Adipose tissue (tissue), 3 donors: ENCODE results near the gene NCCRP1. TPM values are rescaled to one million over a fixed set of nuclear protein-coding genes. Genes with fewer than 3 reads are reported as not detected.

Experiments used
- H3K27ac ChIP-seq: one replicate; pipeline ENCODE4 v1.5.1; 2013; ENCODE audit warnings: low read depth, low read length
- WGBS, 3 donors: extraction: QIAGEN DNeasy Blood & Tissue Kit; methylation state at CpG; one replicate each; pipeline ENCODE4 v1.1.7; 2013; 5-methylcytosine and 5-hydroxymethylcytosine counted together
- polyA plus RNA-seq, 3 donors: library from polyadenylated mRNA; stranded (reverse); fragments of 200-250 nt; gene quantifications; one replicate each; pipeline ENCODE4 v1.2.3, GENCODE V29; 2013
- donor health status: healthy with polysubstance abuse.
- donor health status: Bipolar disorder and iron deficiency.
- donor health status: healthy.

NCCRP1 gene
- polyA plus RNA-seq, 3 donors, result 0.40 to 2.4 TPM; not detected in 1

- no peak overlapping the region for H3K27ac ChIP-seq
- 69 to 84% (median 78%) methylated on average over 15 of the region's 15 CpGs for WGBS, 3 donors
These were observed 34.2 kb upstream of the NCCRP1 start for GRCh38 chr19:39162441-39163043.

- WGBS, 3 donors, result 42 to 90% (median 88%) methylated on average over 9 of the region's 9 CpGs
- no peak overlapping the region for H3K27ac ChIP-seq
These were observed 33.1 kb upstream of the NCCRP1 start for GRCh38 chr19:39163621-39164020.

DNA sequence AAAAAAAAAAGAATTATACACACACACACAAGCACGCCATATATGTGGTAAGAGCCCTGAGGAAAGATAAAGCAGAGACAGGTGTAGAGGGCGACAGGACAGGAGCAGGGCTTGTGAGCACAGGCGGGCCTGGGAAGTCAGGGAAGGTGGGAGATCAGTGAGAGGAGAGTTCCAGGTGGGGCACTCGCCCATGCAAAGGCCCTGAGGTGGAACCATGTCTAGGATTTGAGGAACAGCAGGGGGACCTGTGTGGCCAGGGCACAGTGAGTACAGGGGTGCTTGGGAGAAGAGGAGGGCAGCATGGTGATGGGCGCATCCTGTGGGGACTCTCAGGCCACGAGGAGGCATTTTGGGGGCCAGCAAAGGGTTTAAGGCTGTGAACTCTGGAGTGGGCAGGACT, 32.5 kb upstream of the NCCRP1 start:
- H3K27ac ChIP-seq, result no peak overlapping the region
- 92 to 97% (median 93%) methylated on average over 6 of the region's 6 CpGs for WGBS, 3 donors

- 95 to 97% (median 96%) methylated on average over 7 of the region's 7 CpGs for WGBS, 3 donors
- H3K27ac ChIP-seq, result no peak overlapping the region
These were observed 30.9 kb upstream of the NCCRP1 start for GRCh38 chr19:39165857-39166256.

DNA sequence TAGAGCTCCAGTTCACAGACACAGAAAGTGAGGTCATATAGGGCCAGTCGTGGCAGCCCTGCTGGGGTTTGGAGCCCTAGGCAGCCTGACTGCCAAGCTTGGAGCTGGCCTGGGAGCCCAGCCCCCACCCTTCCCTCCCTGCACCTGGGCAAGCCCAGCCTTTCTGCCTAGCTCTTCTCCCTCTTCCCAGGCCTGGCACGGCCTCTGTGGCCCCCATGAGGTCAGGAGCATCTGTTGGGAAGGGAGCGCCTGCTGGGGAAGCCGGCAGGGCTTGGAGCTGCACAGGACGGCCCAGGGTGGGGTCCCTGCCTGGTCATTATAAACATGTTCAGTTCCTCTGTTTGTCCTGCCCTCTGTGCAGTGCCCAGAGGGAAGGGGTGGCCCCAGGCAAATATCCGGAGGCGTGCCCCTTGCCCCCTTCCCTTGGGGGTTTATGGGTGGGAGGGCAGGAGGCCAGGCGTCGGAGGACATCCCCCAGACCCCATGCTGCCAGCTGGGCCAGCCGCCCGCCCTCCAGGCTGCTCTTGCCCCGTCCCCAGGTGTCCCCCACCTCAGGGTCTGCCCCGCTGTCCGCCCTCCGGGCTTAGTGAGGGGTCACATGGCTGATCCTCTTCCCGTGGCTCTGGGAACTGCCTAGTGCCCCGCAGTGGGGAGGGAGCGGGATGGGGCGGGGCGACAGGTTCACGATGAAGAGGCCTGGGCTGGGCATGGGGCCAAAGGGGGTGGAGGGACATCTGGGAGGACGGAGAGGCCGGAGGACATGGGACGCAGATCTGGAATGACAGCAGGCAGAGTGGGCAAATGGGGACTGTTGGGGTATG, 30.0 kb upstream of the NCCRP1 start:
- 32 to 58% (median 47%) methylated on average over 23 to 24 of the region's 24 CpGs for WGBS, 3 donors
- H3K27ac ChIP-seq, result no peak overlapping the region

DNA sequence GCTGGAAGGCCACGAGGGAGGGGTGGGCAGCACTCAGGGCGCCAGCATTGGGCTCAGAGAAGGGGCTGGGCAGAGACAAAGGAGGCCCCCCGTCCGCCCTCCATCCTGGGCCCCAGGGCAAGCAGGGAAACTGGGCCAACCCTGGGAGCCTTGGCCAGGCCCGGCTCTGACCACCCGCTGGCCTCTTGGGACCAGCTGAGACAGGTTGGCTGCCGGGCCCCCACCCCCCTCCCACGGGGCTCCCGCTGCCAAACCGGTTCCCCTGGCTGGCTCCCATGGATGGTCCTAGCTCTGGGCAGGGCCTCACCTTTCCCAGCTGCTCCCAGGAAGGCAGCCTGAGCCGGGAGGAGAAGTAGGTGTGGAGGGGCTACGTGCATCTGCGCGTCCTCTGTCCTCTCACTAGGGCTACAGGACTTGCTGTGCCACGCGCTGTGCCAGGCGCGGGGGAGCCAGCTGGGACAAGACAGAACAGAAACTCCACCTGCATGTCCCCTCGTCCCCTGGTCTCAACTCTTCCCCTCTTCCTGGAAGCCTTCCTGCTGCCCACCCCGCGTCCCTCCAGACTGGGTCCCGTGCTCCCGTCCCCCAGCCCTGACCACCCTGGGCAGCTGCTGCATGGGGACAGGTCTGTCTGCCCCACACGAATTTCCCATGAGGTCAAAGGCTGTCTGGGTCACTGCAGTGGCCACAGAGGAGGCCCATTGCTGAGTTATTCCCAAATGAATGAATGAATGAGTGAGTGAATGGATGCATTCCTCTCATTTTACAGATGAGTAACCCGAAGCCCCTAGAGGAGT, 29.1 kb upstream of the NCCRP1 start:
- 43 to 85% (median 82%) methylated on average over 22 to 25 of the region's 25 CpGs for WGBS, 3 donors
- no peak overlapping the region for H3K27ac ChIP-seq

DNA sequence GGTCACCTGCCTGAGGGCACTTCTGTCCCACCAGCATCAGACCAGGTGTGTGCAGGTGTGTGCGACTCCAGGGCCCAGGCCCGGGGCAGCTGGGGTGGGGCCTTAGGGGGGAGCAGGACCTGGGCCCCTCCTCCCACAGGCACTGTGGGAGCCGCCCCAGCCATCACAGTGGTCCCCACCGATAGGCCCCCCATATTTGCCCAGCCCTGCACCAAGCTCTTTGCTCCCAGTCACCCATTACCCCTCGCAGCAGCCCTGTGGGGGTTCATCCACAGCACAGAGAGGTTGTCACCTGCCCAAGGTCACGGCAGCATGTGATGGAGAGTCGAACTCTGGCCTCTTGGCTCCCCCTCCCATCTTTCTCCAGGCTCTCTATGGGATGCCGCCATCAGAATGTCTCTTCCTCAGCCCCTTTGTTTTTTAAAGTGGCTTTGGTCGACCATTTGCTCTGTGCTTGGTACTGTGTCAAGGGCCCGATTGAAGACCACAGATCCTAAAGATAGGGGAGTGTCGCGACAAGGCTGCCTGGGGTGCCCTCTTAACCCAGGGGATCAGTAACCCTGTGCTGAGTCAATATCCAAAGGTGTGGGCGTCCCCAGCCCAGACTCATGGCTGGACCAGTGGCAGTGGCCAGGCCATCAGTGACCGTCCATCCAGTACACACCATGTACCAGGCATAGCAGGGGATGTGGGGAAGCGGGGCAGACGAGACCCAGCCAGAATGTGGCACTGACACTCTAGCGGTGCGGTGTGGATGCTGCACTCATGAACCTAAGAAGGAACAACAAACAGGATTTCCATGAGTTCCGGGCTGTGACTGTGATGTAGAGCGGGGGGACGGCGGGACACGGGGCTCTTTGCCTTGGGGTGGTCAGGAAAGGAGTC, 28.3 kb upstream of the NCCRP1 start:
- 83 to 90% (median 90%) methylated on average over 22 to 23 of the region's 23 CpGs for WGBS, 3 donors
- no peak overlapping the region for H3K27ac ChIP-seq

DNA sequence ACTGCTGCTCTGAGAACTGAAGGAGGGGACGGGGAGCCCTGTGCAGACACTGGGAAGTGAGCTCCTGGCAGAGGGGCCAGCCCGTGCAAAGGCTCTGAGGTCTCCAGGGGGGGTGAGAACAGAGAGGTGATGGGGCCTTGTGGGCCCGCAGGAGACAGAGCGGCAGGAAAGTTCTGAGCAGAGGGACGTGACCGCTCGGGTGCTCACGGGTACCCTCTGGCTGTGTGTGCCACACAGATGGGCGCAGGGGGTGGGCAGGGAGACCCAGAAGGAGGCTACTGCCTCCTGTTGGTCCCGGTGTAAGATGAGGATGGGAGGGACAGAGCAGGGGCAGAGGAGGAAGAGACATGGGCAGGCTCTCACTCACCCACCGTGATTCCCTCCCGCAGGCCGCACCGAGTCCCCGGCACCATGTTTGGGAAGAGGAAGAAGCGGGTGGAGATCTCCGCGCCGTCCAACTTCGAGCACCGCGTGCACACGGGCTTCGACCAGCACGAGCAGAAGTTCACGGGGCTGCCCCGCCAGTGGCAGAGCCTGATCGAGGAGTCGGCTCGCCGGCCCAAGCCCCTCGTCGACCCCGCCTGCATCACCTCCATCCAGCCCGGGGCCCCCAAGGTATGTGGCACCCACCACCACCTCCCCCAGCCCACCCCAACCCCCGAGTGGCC, 27.5 kb upstream of the NCCRP1 start:
- 92 to 96% (median 93%) methylated on average over 31 to 36 of the region's 36 CpGs for WGBS, 3 donors
- H3K27ac ChIP-seq, result no peak overlapping the region

DNA sequence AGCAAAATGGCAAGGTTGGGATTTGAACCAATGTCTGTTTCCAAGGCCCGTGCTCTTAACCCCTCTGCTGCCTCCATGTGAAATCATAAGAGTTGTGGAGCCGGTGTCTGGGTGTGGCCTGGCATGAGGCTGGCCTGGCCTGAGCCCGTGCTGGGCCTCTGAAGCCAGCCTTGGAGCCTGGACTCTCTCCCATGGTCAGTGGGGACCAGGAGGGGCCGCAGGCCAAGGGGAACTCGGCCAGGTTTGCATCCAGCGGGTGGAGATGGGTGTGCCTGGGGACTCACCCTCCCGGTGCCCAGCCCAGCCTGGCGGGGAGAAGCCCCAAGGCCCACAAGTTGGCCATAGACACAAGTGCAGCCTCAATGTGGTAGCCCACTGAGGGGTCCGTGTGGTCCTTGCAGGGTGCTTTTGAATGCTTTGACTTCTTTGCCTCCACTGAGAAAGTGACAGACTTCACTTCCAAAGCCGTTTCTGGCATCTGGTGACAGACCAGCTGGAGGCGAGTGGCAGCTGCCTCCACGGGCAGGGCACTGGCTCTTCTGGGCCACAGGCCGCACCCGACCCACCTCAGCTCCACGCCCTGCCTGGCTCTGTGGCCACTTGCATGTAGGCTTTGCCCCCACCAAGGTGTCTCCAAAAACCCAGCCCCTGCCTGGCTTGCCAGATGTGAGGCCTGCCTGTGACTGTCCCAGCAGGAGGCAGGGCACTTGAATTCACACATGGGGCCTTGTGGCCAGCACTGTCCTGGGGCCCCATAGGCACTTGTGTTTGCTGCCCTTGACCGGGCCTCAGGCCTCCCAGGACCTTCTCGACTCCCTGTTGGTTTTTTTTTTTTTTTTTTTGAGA, 26.2 kb upstream of the NCCRP1 start:
- WGBS, 3 donors, result 65 to 77% (median 75%) methylated on average over 17 of the region's 17 CpGs

DNA sequence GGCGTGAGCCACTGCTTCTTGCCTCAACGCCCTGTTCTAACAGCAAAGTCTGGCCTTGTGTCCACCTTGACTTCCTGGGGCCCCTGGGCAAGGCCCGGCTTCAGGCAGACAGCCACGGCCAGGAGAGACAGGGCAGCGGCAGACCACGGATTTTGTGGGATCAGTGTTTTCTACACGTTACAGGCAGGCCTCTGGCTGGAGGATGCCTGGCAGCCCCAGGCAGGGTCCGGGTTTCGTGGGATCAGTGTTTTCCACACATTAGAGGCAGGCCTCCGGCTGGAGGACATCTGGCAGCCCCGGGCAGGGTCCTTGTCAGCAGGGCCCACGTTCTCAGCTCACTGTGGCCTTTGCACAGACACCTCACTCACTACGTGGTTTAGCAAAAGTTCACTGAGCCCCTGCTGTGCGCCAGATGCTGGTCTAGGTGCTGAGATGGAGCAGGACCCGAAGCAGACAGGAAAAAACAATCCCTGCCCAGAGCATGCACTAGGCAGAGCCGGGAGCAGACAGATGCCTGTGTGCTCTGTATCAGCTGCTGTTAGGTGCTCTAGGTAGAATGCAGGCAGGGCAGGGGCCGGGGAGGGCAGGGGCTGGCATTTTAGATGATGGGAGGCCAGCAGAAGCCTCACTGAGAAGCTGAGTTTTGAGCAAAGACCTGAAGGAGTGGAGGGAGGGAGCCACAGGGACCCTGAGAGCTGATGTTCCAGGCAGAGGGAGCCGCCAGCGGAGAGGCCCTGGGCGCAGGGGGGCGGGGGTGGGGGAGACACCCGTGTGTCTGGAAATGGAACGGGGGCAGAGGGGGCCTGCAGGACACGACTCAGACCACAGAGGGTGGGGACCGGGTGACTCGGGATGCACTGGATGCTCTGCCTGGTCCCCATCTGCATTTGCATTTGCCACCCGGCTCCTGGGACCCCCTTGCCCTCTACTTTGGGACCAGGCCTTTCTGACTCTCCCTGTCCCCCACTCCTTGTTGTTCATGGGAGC, 25.0 kb upstream of the NCCRP1 start:
- 80 to 81% (median 80%) methylated on average over 26 to 27 of the region's 27 CpGs for WGBS, 3 donors
- H3K27ac ChIP-seq, result no peak overlapping the region

More for the DNA sequence above, 26.2 kb upstream of the NCCRP1 start:
- no peak overlapping the region for H3K27ac ChIP-seq

- 90 to 93% (median 93%) methylated on average over 36 to 45 of the region's 45 CpGs for WGBS, 3 donors
- no peak overlapping the region for H3K27ac ChIP-seq
These were observed 23.9 kb upstream of the NCCRP1 start for GRCh38 chr19:39172700-39173501.

DNA sequence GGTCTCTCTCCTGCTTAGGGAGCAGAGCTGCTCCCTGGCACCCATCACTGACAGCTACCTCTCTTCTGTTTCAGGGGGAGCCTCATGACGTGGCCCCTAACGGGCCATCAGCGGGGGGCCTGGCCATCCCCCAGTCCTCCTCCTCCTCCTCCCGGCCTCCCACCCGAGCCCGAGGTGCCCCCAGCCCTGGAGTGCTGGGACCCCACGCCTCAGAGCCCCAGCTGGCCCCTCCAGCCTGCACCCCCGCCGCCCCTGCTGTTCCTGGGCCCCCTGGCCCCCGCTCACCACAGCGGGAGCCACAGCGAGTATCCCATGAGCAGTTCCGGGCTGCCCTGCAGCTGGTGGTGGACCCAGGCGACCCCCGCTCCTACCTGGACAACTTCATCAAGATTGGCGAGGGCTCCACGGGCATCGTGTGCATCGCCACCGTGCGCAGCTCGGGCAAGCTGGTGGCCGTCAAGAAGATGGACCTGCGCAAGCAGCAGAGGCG, 23.2 kb upstream of the NCCRP1 start:
- H3K27ac ChIP-seq, result no peak overlapping the region
- WGBS, 3 donors, result 94 to 95% (median 95%) methylated on average over 23 to 25 of the region's 25 CpGs

- no peak overlapping the region for H3K27ac ChIP-seq
- 87 to 91% (median 88%) methylated on average over 14 to 16 of the region's 16 CpGs for WGBS, 3 donors
These were observed 22.6 kb upstream of the NCCRP1 start for GRCh38 chr19:39174142-39174541.

GRCh38 chr19:39174558-39175544, 21.9 kb upstream of the NCCRP1 start:
- no peak overlapping the region for H3K27ac ChIP-seq
- WGBS, 3 donors, result 90 to 92% (median 91%) methylated on average over 40 to 43 of the region's 43 CpGs
